ENCODE data around the gene SNCAIP. TPM values are rescaled to one million over a fixed set of nuclear protein-coding genes. Genes with fewer than 3 reads are reported as not detected.
"Not testable (repeated sequence)": the region's sequence is repeated elsewhere in the genome, so short reads cannot be mapped to it uniquely, and the experiment has no call there.

SNCAIP gene
- total RNA-seq, 1 experiment from 2014 or later, result not detected

DNA sequence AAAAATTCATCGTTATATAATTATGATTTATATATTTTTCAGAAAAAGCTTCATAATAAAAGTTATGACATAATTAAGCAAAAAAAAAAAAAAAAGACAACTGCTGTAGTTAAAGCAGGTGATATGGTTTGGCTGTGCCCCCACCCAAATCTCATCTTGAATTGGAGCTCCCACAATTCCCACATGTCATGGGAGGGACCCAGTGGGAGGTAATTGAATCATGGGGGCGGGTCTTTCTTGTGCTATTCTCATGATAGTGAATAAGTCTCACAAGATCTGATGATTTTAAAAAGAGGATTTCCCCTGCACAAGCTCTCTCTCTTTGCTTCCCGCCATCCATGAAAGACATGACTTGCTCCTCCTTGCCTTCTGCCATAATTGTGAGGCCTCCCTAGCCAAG is 41.3 kb downstream of the SNCAIP start:
- intact Hi-C loops (cut with micrococcal nuclease; ENCODE audit: unreplicated experiment); DNase-seq (ENCODE audit: low read depth, low spot score); H3K9me3 ChIP-seq (ENCODE audit: control insufficient read depth, insufficient read depth, low read depth, low read length); in situ Hi-C loops (cut with HindIII; ENCODE audit: low pct_unique_long_range_greater_than_20kb, low sequenced_read_pairs); ATAC-seq; POLR2A ChIA-PET; CTCF ChIA-PET; H3K27me3 ChIP-seq (ENCODE audit: control insufficient read depth, insufficient read depth, low read length); H3K4me3 ChIP-seq (ENCODE audit: low read depth in 2 of 2, low read length in 2 of 2); H3K27ac ChIP-seq (ENCODE audit: low read length); H3K36me3 ChIP-seq (ENCODE audit: control insufficient read depth, insufficient read depth, low read length); BruUV-seq (replicated peaks); H3K4me1 ChIP-seq (ENCODE audit: control insufficient read depth, insufficient read depth, low read length): not testable (repeated sequence)

DNA sequence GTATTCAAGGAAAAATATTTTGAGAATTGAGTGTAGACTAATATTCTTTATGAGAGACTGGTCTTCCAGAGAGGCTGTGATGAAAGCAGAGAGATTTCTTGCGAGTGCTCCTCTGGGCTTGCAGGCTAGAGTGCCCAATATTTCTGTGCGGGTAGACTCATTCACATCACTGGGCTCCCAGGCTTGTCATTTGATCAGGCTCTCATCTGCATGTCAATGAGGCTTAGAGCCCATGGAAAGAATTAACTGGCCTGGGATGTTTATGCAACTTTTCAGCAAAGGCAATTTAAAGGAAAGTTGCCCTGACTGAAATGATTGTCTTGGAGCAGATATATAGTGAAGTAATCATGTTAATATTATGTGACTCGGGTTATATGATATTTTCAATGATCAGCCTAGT is 42.3 kb downstream of the SNCAIP start:
- TF ChIP-seq, protein P1, sequence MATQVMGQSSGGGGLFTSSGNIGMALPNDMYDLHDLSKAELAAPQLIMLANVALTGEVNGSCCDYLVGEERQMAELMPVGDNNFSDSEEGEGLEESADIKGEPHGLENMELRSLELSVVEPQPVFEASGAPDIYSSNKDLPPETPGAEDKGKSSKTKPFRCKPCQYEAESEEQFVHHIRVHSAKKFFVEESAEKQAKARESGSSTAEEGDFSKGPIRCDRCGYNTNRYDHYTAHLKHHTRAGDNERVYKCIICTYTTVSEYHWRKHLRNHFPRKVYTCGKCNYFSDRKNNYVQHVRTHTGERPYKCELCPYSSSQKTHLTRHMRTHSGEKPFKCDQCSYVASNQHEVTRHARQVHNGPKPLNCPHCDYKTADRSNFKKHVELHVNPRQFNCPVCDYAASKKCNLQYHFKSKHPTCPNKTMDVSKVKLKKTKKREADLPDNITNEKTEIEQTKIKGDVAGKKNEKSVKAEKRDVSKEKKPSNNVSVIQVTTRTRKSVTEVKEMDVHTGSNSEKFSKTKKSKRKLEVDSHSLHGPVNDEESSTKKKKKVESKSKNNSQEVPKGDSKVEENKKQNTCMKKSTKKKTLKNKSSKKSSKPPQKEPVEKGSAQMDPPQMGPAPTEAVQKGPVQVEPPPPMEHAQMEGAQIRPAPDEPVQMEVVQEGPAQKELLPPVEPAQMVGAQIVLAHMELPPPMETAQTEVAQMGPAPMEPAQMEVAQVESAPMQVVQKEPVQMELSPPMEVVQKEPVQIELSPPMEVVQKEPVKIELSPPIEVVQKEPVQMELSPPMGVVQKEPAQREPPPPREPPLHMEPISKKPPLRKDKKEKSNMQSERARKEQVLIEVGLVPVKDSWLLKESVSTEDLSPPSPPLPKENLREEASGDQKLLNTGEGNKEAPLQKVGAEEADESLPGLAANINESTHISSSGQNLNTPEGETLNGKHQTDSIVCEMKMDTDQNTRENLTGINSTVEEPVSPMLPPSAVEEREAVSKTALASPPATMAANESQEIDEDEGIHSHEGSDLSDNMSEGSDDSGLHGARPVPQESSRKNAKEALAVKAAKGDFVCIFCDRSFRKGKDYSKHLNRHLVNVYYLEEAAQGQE (IDR thresholded peaks at IDR 0.05; ENCODE audit: insufficient read depth in 1 of 2, low read depth in 2 of 2, low read length in 1 of 2), result no peak
- TF ChIP-seq, protein P2, sequence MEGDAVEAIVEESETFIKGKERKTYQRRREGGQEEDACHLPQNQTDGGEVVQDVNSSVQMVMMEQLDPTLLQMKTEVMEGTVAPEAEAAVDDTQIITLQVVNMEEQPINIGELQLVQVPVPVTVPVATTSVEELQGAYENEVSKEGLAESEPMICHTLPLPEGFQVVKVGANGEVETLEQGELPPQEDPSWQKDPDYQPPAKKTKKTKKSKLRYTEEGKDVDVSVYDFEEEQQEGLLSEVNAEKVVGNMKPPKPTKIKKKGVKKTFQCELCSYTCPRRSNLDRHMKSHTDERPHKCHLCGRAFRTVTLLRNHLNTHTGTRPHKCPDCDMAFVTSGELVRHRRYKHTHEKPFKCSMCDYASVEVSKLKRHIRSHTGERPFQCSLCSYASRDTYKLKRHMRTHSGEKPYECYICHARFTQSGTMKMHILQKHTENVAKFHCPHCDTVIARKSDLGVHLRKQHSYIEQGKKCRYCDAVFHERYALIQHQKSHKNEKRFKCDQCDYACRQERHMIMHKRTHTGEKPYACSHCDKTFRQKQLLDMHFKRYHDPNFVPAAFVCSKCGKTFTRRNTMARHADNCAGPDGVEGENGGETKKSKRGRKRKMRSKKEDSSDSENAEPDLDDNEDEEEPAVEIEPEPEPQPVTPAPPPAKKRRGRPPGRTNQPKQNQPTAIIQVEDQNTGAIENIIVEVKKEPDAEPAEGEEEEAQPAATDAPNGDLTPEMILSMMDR (IDR thresholded peaks at IDR 0.05), result no peak
- TF ChIP-seq POLR2AphosphoS5 (IDR thresholded peaks at IDR 0.05; ENCODE audit: low read depth, low read length) (no peak), TCF7L2 (IDR thresholded peaks at IDR 0.05; ENCODE audit: low read depth, low read length) (no peak), SIN3A (IDR thresholded peaks at IDR 0.05; ENCODE audit: borderline replicate concordance, insufficient read depth, low read depth, low read length) (no peak)
- no TSS peak for BruUV-seq (replicated peaks)
- no peaks in the 10 kb centered on the region for H3K4me1 ChIP-seq (ENCODE audit: control insufficient read depth, insufficient read depth, low read length)
- DNase-seq (ENCODE audit: low read depth, low spot score) (no peak), ATAC-seq (no peak)
- in situ Hi-C loops (cut with HindIII; ENCODE audit: low pct_unique_long_range_greater_than_20kb, low sequenced_read_pairs) (no loop called here), intact Hi-C loops (cut with micrococcal nuclease; ENCODE audit: unreplicated experiment) (no loop called here)
- ChIA-PET CTCF (no interaction called here), POLR2A (no interaction called here)
- H3K4me3 ChIP-seq (ENCODE audit: low read depth in 2 of 2, low read length in 2 of 2), result no peak overlapping the region
- H3K9me3 ChIP-seq (ENCODE audit: control insufficient read depth, insufficient read depth, low read depth, low read length), result no peaks in the 10 kb centered on the region
- no peaks in the 10 kb centered on the region for H3K36me3 ChIP-seq (ENCODE audit: control insufficient read depth, insufficient read depth, low read length)
- no peaks in the 10 kb centered on the region for H3K27me3 ChIP-seq (ENCODE audit: control insufficient read depth, insufficient read depth, low read length)
- no peak overlapping the region for H3K27ac ChIP-seq (ENCODE audit: low read length)

DNA sequence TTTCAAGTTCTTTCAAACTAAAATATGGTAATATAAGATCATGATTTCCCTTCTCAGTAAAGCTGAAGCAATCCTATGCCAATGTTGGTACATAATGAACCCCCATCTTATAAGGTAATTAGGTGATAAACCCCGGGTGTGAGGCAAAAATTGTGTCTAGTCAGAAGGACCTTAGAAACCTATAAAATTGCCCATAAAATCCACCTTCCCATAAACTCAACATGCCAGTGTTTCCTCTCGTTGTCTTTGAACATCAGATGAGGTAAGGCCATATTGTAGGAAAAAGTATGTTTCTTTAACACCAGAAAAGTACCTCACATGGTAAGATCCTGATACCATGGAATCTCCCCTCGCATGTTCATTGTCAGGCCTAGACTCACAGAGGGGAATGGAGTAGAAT is 43.3 kb downstream of the SNCAIP start:
- ATAC-seq, result no peak
- intact Hi-C loops (cut with micrococcal nuclease; ENCODE audit: unreplicated experiment) (no loop called here), in situ Hi-C loops (cut with HindIII; ENCODE audit: low pct_unique_long_range_greater_than_20kb, low sequenced_read_pairs) (no loop called here)
- Histone ChIP-seq H3K27ac (ENCODE audit: low read length) (no peak overlapping the region), H3K4me1 (ENCODE audit: control insufficient read depth, insufficient read depth, low read length) (no peaks in the 10 kb centered on the region), H3K9me3 (ENCODE audit: control insufficient read depth, insufficient read depth, low read depth, low read length) (no peaks in the 10 kb centered on the region), H3K36me3 (ENCODE audit: control insufficient read depth, insufficient read depth, low read length) (no peaks in the 10 kb centered on the region), H3K4me3 (ENCODE audit: low read depth in 2 of 2, low read length in 2 of 2) (no peak overlapping the region), H3K27me3 (ENCODE audit: control insufficient read depth, insufficient read depth, low read length) (no peaks in the 10 kb centered on the region)
- ChIA-PET CTCF (no interaction called here), POLR2A (no interaction called here)
- DNase-seq (ENCODE audit: low read depth, low spot score), result no peak
- BruUV-seq (replicated peaks), result no TSS peak
- TF ChIP-seq, protein P1 (IDR thresholded peaks at IDR 0.05; ENCODE audit: insufficient read depth in 1 of 2, low read depth in 2 of 2, low read length in 1 of 2), result no peak
- TF ChIP-seq, protein P2 (IDR thresholded peaks at IDR 0.05), result no peak
- TF ChIP-seq TCF7L2 (IDR thresholded peaks at IDR 0.05; ENCODE audit: low read depth, low read length) (no peak), POLR2AphosphoS5 (IDR thresholded peaks at IDR 0.05; ENCODE audit: low read depth, low read length) (no peak), SIN3A (IDR thresholded peaks at IDR 0.05; ENCODE audit: borderline replicate concordance, insufficient read depth, low read depth, low read length) (no peak)
